Stimulated activated CD4-positive, alpha-beta T cell treated with anti-CD3 and anti-CD28 coated beads, Interleukin-12 subunit alpha, Interleukin-12 subunit beta, amount 100 ng/mL, for 24 hours (primary cell): Measurements from ENCODE around the gene ZNF750.

ENCODE experiments used
- DNase-seq, 2 experiments: peaks; one replicate each; pipeline ENCODE4 v3.0.0-alpha.2; 2020; ENCODE audit warnings: low read depth in 2 of 2

The ZNF750 gene

GRCh38 chr17:82872591-82873520, 33.0 kb upstream of the ZNF750 start:
- DNase-seq, result no peak

DNA sequence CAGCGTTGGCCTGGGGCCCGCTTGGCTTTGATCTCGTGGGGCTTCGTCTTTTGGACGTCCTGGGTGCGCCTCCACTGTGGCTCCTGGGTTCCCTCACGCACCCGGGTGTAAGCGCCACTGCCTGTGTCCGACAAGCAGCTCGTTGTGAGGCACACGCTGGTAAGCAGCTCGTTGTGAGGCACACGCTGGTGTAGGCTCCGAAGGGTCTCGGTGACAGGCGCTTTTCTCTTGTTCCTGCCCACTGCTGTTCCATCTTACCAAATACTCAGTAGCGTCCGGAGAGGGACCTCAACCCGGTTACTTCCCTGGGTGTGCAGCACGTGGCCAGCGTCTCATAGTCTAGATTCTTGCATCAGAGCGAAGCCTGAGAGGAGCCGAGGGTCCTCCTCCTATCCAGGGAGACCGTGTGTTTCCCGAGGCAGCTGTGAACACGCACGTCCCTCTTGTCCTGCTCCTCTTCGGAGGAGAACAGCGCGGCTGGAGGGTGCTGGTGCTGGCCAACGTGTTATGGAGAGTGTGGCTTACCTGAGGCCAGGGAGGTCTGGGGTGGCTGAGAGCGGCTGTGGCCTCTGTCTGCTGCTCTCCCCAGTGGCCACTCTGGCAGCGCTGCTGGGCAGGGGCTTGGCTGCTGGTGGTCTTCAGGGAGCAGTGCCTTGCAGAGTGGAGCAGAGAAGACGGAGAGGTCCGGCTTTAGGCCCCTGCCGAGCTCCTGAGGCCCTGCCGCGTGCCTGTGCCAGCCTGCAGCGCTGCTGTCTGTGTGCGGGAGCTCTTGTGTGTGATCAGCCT, 32.1 kb upstream of the ZNF750 start:
- DNase-seq, result no peak

GRCh38 chr17:82871056-82871775, 31.4 kb upstream of the ZNF750 start:
- DNase-seq, result no peak

- no peak for DNase-seq
Observed at GRCh38 chr17:82870541-82870940, 30.7 kb upstream of the ZNF750 start.

DNA sequence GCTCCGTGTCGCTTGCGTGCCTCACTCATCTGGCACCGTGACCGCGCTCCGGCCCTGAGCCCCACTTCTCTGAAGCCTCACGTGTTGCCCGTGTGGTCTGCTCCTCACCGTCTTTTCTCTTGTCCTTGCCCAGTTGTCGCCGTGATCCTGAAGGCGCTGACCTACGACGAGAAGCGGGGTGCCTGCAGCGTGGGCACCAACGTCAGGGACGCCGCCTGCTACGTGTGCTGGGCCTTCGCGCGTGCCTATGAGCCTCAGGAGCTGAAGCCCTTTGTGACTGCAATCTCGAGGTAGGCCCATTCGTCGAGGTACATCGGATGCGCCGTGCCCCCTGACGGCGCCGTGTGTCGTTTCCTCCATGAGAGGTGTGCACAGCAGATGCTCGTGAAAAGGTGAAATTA, 30.3 kb upstream of the ZNF750 start:
- no peak for DNase-seq

DNA sequence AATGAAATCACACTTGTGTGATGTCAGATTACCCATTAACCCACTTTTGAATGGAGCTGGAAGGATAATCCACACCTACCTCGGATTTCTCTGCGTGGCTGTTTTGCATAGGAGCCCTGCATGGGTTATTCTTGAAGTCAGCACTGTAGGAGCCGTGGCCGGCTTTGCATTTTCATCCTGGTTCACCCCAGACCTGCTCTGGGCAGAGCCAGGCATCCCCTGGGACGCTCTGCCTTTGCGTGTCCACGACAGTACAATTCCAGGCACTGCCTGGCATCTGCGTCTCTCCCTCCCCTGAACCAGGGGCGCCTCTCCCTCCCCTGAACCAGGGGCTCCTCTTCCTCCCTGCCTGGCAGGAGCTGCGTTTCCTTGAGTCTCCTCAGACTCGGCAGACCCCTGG, 29.7 kb upstream of the ZNF750 start:
- no peak for DNase-seq

- DNase-seq, result no peak
Observed at GRCh38 chr17:82868715-82869131, 28.9 kb upstream of the ZNF750 start.

DNA sequence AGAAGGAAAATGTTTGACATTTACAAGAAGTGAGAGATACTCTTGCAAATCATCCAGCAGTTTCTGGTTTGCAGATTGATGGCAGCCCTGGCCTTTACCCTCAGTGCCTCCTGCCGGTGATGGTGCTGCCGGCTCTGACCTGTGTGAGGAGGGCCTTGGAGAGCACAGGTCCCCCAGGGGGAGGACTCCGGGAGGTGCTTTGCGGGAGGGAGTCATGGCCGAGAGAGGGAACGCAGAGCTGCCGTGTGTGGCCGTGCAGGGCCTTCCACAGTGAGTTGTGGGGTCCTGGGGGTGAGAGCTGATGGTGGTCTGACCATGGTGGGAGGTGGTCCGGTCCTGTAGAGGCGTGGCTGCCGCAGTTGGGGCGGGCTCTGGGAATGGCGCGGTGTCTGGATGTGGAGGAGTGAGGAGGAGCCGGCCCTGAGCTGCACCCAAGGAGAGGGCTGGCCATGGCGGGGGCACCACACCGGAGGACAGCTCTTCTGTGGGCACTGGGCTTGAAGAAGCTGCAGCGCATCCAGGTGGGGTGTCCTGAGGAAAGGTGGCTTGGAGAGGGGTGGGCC, 28.0 kb upstream of the ZNF750 start:
- DNase-seq, result no peak

DNA sequence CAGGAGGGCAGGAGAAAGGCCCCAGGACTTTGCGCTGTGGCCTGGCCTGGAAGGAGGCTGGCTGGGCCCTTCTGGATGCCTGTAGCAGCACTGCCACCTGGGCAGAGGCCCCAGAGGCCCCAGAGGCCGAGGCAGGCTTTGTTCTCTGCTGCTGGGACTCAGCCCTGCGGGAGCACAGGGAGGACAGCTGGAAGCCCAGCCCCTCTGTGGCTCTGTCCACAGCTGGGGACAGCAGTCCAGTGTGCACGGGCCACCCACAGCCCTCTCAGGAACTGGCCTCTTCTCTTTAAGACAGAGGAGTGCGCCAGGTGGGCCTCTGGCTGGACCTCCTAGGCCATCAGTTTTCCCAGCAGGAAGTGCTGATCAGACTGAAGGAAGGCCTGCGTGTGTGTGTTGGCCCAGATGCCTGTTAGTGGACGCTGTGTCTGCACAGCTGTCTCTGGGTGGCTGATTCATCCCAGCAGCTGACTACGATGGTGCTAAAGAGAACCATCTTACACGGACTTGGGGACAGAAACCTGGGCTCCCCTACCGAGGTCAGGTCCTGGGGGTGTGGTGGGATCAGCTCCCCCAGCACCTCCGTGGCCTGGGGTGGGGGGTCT, 26.9 kb upstream of the ZNF750 start:
- no peak for DNase-seq

- no peak for DNase-seq
Observed at GRCh38 chr17:82865774-82866395, 26.1 kb upstream of the ZNF750 start.

- no peak for DNase-seq
Observed at GRCh38 chr17:82865274-82865673, 25.5 kb upstream of the ZNF750 start.

DNA sequence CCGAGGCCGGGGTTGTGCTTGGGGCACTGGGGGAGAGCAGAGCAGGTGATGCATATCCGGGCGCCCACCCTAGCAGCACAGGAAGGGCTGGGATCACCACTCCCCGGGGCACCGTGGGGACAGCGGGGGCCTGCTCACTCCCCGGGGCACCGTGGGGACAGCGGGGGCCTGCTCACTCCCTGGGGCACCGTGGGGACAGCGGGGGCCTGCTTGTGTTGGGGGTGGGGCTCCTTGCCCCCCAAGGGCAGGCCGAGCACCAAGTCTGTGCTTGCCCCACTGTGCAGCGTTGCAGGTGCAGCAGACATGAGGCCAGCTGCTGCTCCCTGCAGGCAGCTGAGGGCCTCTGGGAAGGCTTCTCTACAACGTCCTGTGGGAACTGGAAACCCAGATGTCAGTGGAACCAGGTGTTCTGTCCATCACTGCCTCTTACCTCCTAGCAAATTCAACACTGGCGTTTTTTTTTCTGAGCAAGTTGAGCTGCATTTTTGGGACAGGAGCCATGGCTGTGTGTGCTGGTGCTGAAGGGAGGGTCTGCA, 25.0 kb upstream of the ZNF750 start:
- no peak for DNase-seq

DNA sequence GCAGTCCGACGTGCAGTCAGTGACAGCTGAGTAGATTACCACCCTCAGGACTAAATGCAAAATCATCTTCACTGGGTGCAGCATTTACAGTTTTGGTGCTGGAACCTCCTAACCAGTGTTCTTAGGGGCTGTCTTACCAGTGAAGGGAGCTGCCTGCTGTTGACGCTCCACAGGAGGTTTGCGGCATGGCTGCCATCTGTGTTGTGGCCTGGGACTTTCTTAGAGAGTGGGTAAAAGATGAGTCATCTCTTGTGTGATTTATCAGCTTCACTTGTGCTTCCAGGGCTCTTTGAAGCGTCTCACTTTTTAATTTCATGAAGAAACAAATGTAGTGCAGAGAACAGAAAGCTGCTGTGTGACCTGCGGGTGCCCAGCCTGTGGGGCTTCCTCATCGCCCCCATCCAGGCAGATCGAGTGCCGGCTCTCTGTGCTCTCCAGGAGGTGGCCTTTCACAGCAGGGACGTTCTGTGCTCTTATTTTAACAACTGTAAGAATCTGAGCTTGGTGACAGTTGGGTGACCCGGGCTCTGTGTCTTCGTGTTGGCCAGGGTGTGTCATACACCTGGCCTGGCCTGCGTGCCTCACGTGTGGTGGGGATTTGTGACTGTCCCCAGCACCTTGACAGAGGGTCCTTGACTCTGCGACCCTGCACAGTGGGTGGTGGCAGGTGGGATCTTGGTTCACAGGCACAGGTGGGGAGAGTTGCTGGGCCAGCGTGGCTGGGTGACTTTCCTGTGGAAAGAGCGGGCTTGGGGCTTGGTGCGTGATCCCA, 24.3 kb upstream of the ZNF750 start:
- peak; percentile 74 for DNase-seq

GRCh38 chr17:82863383-82863940, 23.6 kb upstream of the ZNF750 start:
- DNase-seq, result no peak

DNA sequence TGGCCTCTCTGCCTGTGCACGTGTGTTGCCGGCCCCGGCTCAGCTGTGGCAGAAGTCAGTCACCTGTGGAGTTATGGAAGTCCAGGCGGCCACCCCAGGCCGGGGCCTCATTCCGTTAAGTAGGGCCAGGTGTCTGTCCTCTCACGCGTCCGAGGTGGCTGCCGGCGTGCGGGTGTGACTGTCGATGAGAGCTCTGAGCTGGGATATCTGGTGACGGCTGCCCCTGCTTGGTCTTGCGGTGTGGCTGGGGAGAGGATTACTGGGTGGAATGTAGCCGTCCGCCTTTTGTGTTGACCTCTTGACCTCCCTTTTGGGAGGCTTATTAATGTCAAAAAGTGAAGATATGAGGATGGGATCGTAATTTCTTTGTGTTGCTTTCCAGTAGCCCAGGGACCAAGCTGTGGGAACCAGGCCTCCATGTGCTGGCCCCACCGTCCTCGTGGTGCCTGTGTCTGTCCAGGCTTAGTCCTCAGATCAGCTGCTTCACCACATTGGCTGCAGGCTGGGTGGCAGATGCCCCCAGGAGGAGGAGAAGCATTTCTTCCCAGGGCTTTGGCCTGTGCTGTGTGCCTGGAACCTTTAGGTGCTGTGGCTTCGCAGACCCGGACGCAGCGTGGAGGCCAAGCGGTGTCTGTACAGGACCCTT, 23.0 kb upstream of the ZNF750 start:
- DNase-seq, result no peak

DNA sequence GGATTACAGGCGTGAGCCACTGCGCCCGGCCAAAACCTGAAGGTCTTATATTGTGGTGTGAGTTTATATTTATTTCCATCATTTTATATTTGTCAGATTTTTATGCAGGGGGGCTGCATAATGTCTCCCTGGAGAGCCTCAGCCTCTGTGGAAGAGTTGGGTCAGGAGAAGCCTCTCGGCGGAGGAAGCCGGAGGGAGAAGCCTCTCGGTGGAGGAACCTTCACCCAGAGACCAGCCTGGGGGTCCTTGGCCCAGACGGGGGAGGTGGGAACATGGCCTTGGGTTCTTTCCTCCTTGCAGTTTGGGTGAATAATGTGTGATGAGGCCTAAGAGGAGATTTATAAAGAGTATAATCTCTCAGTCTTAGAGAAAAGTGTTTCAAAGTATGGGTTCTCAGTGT, 22.4 kb upstream of the ZNF750 start:
- DNase-seq, result no peak

DNA sequence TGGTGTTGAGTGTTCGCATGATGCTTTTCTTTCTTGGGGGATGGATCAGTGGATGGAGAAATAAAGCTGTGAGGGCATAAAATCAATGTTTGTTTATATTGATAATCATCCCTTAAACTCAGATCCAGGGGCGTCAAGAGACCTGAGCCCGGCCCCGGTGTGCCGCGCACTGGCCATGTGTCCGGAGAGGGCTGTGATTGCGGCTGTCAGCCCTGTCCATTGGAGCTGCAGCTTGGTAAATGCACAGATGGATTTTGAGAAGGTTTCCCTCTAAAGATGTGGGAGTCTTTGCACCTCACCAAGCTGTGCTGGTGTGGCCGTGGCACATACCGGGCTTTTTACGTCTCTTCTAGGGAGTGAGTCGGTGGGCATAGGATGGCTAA, 21.6 kb upstream of the ZNF750 start:
- DNase-seq, result no peak

DNA sequence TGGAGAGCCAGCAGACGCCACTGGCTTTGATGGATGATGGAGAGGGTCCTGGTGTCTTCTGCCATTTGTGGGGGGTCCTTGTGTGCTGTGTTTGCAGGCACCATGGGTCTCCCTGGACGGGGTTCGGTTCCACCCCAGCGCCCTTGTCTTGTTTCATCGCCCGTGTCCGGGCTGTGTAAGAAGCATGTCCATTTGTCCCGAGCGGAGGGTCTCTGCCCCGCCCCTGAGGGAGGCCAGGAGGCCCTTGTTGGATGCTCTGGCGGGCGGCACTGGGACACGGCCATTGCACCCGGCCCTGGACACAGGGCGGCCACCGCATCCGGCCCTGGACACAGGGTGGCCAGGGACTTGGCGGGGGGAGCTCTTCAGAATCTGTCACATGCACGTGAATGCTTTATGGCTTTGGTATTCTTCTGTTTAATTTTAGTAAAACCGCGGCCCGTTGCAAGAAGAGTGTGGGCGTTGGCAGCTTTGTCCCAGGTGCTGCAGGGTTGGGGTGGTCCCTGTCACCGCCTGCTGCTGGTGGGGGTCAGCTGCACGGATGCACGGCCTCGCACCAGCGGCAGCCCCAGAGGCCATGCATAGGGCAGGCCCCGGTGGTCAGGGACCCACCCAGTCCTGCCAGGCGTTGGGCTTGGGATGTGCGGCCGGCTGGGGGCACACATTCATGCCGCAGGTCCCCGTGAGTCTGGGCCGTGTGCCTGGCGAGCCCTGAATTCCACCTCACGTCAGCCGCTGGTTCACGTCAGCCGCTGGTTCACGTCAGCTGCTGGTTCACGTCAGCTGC, 21.0 kb upstream of the ZNF750 start:
- no peak for DNase-seq
